HG03039 (cell line): Measurements from ENCODE around the gene OCLN.
"Not testable (repeated sequence)": the region's sequence is repeated elsewhere in the genome, so short reads cannot be mapped to it uniquely, and the experiment has no call there.

Experiments used
- ATAC-seq: cut with Tn5 transposase; IDR thresholded peaks from one replicate; pipeline ENCODE4 v1.9.1; 2021; ENCODE audit warnings: mild to moderate bottlenecking, moderate library complexity; ENCODE audit not compliant: unreplicated experiment

OCLN gene

DNA sequence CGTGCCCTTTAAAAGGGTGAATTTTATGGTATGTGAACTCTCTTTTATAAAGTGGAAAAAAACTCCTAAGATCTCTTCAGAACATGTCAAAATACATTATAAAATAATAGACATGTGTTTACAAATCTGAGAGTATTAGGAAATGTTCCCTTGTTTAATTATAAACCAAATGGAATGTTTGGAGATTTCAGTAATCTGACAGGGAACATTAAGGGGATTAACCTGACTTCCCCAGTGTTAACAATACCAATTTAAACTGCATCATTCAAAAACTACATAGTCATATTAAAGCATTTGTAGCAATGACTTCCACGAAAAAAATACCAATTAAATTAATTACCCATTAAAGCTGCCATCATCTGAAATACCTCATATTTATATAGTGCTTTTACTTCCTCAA lies 1.6 kb upstream of the OCLN start:
- ATAC-seq, result no peak

DNA sequence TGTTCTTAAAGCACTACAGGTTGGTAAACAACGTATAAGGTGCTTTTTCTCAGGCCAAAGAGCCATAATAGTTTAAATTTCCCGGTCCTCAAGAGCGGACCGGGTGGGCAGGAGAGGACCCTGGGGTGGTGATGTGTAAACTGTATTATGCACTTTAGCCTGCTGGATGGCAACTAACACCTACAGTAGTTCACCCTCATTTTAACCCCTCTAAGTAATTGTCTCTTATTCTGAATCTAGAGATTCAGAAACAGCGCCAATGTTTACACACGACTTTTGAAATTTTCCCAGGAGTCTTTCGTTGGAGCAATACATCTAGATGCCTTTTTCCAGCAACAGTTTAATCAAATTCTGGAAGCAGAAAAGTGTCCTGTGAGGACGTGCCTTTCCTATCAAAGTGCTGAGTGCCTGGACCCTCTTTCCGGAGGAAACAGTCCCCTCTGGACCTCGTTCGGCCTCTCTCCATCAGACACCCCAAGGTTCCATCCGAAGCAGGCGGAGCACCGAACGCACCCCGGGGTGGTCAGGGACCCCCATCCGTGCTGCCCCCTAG lies 676 bp upstream of the OCLN start:
- ATAC-seq, result no peak

DNA sequence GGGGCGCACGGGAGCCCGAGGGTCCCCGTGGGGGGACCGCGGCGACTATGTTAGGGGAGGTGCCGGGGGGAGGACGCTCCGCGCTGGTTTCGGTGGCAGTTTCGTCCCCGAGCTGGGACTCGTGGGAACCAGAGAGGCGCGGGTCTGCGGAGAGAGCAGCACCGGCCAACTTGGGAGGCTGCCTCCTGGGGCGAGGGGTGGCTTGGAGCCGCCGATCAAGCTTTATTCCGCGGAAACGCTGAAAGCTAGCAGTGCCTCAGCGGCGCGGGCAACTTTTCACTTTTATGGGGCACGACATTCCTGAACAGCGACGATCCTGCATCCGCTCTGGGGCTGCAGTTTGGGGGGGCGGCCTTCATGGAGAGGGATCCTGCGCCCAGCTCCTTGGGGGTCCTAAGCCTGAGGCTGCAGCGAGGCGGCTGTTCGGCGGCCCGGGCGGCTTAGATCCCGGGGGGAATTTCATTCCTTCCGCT lies 369 bp downstream of the OCLN start:
- peak; percentile 47 for ATAC-seq

DNA sequence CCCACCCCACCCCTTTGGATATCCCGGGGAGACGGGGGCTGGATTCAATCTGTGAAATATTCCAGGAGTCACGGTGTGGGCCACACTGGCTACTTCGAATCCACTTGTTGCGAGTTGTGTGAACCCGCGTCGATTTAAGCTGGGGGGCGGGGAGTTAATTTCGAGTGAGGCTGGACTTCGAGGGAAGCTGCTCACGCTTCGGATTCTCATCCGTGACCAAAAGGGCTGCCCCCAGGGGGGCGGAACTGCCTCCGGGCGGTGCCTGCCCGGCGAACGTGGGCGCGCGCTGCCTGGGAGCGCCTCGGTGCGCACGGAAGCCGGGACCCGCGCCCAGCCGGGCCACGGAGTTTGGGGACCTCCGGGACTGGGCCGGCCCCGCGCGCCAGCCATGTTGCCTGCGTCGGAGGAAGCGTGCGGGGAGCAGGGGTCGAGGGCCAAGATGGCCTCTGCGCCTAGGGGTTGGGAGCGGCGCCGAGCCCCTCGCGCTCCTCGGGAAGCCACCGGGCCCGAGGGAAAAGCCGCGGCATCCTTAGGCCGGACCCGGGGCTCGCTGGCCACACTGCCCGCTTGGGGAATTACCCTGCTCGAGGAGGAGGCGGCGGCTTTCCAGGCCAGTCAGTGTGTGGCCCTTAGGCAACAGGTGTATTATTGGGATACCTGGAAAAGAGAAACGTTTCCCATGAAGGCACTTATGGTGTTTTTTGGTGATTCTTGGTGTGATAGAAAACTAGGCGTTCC lies 975 bp downstream of the OCLN start:
- no peak for ATAC-seq

DNA sequence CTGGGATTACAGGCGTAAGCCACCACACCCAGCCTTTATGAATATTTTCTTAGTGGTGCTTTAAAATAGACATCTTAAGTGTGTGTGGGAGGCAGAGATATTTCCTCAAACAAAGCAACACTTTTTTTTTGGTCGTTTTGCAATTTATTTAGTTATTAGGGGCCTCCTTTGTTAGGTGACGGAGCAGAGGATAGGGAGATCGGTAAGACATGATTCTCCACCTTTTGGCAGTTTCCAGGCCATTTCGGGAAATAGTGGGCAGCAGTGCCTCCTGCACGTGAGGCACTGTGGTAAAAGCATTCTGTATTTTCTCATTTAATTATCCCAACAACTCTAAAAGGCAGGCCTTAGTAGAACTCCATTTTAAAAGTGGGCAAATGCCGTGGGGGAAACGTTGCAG lies 1.9 kb downstream of the OCLN start:
- ATAC-seq, result no peak

DNA sequence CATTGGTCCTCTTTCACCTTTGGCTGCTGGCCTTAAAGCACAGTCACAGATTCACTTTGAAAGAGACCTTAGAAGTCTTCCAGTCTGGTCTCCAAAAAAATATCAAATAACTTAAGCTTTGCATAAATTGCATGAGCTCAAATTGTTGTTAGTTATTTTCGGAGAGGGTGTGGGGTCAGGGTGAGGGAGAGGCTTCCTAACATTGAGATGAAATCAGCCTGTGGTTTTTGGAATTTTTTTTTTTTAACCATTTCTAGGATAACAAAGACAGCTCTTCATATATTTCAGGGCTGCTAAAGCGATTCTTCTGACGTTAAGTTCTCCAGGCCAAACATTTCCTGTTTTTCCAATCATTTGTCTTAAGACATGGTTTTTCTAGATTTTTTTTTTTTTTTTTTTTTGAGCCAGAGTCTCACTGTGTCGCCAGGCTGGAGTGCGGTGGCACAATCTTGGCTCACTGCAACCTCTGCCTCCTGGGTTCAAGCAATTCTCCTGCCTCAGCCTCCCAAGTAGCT lies 4.5 kb downstream of the OCLN start:
- no peak for ATAC-seq

DNA sequence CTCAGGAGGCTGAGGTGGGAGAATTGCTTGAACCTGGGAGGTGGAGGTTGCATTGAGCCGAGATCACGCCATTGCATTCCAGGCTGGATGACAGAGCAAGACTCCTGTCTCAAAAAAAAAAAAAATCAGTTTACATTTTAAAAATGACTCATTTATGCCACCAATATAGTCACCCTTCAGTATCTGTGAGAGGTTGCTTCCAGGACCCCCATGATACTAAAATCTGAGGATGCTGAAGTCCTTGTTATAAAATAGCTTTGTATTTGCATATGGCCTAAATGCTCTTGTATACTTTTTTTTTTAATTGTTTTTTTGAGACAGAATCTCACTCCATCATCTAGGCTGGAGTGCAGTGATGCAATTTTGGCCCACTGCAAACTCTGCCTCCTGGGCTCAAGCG lies 5.8 kb downstream of the OCLN start:
- no peak for ATAC-seq

DNA sequence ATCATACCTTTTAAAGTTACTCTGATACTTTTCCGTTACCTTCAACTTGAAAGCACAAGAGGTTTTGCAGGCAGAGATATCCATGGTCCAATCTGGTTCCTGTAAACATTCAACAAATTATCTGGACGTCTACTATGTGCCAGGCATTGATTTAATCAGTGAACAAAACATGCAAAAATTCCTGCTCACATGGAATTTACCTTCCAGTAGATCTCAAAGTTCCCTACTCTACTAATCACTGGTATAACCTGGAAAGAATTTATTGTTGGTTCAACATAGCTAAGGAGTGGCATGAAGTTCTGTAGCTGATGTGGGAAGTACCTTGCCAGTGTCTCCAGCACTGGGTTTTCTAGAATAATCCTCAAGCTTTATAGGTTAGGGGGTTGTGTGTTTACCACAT lies 9.8 kb downstream of the OCLN start:
- no peak for ATAC-seq

DNA sequence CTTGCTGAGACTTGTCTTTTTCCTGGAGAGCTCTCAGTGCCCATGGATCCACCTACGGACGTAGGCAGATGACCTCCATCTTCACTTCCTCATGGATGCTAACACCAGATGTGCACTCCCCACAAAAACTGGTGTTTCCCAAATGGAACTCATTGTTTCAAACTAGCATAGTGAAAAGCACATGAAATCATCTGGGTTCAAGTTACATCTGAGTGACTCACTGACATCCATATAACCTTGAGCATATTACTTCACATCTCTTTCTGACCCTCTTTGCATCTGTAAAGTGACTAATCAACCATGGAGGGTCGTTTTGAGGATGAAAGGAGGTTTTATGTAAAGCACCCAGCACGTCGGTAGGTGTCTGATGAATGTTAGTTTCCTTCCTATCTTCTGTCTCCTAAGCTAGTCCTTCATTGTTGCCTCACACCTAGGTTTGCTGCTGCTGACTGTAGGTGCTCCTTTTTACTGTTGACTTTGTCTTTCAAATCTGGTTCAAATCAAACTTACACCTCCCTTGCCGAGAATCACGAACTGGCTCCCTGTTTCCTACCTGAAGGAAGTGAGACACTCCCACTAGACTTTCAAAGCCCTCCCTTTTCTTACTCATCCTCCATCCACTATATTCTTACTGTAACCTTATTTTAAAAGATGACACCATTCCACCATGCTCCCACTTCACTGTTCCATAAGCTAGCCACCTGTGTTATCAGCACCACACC lies 10.3 kb downstream of the OCLN start:
- ATAC-seq, result no peak

DNA sequence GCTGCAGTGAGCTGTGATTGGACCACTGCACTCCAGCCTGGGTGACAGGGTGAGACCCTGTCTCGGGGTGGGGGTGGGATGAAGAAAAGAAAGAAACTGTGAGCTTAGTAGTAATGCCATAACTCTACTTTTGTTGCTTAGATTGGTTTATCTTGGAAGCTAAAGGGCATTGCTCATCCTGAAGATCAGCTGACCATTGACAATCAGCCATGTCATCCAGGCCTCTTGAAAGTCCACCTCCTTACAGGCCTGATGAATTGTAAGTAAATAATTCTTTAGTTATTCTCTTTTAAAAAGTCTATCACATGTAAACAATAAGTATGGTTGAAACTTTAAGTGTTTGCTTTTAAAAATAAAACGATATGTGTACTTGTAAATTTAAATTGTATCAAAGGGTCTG lies 11.4 kb downstream of the OCLN start:
- no peak for ATAC-seq

DNA sequence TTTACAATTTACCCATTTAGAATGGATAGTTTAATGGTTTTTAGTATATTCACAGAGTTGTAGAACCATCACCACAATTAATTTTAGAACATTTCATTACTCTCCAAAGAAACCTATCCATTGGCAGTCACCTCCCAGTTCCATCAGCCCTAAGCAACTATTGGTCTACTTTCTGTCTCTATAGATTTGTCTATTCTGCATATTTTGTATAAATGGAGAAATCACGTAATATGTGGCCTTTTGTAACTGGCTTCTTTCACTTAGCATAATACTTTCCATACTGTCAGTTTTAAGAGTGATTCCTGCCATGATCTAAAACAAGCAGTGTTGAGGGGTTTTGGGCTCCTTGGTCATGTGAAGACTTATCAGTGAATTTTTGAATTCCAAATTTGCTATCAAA lies 12.7 kb downstream of the OCLN start:
- no peak for ATAC-seq

DNA sequence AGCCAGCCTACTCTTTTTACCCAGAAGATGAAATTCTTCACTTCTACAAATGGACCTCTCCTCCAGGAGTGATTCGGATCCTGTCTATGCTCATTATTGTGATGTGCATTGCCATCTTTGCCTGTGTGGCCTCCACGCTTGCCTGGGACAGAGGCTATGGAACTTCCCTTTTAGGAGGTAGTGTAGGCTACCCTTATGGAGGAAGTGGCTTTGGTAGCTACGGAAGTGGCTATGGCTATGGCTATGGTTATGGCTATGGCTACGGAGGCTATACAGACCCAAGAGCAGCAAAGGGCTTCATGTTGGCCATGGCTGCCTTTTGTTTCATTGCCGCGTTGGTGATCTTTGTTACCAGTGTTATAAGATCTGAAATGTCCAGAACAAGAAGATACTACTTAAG lies 16.6 kb downstream of the OCLN start:
- ATAC-seq, result no peak

DNA sequence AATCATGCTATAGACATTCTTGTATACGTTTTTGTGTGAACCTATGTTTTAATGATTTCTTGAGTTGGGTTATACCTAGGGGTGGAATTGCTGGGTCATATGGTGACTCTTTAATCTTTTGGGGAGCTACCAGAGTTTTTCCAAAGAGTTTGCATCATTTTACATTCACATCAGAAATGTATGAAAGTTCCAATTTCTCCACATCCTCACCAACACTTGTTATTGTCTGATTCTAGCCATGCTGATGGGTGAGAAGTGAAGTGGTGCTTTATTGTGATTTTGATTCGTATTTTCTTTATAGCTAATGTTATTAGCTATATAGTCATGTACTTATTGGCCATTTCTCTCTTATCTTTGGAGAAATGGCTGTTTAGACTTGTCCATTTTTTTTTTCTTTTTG lies 18.1 kb downstream of the OCLN start:
- no peak for ATAC-seq

DNA sequence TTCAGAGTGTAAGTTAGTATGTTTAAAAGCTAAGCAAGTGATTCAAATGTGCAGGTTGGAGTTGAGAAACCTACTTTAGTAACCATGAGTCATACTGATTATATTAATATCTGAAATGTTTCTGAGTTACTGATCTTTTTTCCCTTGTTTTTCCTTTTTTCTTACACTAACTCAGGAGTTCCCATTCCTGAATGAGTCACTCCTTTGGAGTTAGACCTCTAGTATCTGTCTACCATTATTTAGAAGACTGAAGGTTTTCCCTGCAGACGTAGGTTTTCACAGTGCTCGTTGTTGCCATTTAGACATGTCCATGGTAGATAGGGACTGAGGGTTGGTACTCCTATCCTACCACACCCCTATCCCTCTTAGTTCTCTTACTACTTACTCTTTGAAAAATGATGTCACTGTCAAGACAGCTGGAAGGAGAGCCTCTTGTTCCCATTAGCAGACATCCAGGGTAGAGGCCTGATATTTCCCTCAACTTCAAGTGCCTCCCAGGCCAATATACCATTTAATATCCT lies 20.2 kb downstream of the OCLN start:
- ATAC-seq, result no peak

DNA sequence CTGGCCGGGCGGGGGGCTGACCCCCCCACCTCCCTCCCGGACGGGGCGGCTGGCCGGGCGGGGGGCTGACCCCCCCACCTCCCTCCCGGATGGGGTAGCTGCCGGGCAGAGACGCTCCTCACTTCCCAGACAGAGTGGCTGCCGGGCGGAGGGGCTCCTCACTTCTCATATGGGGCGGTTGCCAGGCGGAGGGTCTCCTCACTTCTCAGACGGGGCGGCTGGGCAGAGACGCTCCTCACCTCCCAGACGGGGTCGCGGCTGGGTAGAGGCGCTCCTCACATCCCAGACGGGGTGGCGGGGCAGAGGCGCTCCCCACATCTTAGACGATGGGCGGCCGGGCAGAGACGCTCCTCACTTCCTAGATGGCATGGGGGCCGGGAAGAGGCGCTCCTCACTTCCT lies 23.0 kb downstream of the OCLN start:
- ATAC-seq, result not testable (repeated sequence)

DNA sequence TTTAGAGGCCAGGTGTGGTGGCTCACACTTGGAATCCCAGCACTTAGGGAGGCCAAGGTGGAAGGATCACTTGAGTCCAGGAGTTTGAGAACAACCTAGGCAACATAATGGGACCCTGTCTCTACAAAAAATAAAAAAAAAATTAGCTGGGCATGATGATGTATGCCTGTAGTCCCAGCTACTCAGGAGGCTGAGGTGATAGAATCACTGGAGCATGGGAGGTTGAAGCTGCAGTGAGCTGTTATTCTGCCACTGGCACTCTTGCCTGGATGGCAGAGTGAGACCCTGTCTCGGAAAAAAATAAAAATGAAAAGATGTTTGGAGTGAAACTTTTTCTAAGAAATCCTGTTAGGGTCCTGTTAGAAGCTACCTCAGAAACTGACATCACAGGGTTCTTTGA lies 24.2 kb downstream of the OCLN start:
- no peak for ATAC-seq

DNA sequence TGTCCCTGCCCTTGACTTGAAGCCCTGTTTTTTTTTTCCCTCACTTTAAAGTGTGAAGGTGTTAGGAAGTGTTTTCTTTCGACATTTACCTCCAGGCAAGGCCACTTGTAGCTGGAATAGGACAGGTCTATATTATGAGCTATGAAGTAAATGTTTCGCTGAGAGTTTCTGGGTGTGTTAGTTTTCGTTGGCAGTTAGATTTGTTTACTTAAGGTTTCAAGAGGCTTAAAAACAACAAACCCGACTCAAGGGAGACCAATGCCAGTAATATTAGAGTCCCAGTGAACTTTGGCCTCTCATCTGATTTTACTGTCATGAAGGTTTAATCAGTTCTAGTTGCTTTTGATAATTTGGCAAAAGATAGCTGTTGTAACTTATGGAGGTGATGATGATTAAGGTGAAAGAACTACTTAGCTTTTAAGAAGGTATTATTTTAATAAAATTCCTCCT lies 25.2 kb downstream of the OCLN start:
- ATAC-seq, result no peak

DNA sequence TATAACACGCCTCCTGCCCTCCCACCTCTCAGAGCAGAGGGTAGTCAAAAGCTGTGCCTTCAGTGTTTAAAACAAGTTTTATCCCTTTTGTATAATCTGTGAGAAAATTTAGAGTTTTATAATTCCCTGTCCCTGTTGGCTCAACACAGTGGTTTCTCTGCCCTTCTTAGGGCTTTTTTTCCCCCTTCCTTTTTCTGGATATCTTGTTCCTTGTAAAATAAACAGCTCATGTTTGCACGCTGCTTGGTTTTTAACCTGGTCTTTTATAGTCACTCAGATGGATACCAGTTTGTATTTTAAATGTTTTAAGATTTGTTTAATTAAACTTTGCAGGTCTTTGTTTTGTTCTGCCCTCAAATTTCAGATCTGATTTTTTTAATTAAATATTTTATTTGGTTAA lies 26.7 kb downstream of the OCLN start:
- no peak for ATAC-seq

DNA sequence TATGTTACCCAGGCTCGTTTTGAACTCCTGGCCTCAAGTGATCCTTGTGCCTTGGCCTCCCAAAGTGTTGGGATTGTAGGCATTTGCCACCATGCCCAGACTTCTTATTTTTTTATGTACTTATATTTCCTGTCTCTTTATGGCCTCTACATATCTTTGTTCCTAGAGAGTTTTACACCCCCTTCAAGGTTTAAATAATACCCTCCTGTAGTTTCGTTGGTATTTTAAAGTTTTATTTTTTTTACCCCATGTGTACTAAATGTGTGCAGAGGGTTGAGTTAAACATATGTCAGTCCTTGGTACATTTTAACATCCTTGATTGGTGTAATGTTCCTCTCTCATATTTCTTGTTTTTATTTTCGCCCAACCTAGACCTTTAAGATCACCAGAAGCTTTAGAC lies 29.4 kb downstream of the OCLN start:
- ATAC-seq, result no peak

DNA sequence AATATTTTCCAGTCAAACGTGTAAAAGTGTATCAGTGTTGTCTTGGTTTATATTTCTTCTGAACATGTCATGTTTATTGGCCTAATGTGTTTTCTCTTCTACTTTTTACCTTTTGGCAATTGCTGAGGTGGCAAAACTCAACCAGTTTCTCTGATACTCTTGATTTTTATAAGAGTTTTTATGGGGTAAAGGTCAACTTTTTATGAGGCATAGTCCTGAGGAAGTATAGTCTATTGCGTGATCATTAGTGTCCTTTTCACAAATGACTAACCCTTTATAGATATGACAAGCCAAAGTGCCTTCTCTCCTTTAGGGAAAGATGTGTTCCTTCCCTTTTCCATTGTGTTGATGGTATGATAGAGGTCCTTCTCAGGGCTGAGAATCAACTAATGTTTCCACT lies 32.9 kb downstream of the OCLN start:
- no peak for ATAC-seq

DNA sequence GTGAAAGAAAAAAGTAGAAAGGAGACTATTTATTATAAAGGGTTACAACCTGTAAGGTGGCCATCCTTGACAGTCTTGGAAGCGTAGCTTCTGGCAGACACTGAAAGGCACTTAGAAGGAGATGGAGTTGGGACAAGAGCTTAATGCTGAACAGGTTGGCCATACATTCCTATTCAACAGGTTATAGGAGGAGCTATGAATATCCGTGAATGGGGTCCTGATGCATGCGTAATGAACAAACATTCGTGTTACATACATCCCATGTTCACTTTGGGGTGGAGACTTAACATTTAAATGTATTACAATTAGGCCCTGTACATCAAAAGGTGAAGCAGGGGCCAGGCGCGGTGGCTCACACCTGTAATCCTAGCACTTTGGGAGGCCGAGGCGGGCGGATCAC lies 34.1 kb downstream of the OCLN start:
- ATAC-seq, result no peak
